Measurements from ENCODE around the gene AGMO.

DNA sequence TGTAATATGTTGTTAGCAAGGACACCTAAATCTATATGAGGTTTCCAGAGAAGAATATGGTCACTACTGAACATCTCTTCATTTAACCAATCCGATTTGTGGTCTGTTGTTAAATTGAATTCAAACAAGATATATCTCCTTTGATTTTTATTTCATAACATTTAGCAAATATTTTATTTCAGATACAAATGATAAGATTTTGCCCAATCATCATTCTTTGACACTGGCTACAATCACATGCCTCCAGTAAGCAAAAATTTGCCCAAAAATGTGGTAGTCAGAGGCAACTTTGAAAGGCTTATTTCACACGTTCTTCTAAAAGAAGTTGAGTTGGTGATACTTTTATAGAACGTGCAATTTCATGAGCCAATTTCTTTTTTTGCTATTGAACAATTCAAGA, 44.7 kb upstream of the AGMO start:
- TF ChIP-seq, protein P1, sequence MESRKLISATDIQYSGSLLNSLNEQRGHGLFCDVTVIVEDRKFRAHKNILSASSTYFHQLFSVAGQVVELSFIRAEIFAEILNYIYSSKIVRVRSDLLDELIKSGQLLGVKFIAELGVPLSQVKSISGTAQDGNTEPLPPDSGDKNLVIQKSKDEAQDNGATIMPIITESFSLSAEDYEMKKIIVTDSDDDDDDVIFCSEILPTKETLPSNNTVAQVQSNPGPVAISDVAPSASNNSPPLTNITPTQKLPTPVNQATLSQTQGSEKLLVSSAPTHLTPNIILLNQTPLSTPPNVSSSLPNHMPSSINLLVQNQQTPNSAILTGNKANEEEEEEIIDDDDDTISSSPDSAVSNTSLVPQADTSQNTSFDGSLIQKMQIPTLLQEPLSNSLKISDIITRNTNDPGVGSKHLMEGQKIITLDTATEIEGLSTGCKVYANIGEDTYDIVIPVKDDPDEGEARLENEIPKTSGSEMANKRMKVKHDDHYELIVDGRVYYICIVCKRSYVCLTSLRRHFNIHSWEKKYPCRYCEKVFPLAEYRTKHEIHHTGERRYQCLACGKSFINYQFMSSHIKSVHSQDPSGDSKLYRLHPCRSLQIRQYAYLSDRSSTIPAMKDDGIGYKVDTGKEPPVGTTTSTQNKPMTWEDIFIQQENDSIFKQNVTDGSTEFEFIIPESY (IDR thresholded peaks at IDR 0.05; ENCODE audit: extremely low read depth, insufficient replicate concordance, low read length), result no peak
- TF ChIP-seq, protein P2, sequence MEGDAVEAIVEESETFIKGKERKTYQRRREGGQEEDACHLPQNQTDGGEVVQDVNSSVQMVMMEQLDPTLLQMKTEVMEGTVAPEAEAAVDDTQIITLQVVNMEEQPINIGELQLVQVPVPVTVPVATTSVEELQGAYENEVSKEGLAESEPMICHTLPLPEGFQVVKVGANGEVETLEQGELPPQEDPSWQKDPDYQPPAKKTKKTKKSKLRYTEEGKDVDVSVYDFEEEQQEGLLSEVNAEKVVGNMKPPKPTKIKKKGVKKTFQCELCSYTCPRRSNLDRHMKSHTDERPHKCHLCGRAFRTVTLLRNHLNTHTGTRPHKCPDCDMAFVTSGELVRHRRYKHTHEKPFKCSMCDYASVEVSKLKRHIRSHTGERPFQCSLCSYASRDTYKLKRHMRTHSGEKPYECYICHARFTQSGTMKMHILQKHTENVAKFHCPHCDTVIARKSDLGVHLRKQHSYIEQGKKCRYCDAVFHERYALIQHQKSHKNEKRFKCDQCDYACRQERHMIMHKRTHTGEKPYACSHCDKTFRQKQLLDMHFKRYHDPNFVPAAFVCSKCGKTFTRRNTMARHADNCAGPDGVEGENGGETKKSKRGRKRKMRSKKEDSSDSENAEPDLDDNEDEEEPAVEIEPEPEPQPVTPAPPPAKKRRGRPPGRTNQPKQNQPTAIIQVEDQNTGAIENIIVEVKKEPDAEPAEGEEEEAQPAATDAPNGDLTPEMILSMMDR (IDR thresholded peaks at IDR 0.05 in 2 of 3, conservative IDR thresholded peaks at IDR 0.05 in 1 of 3; ENCODE audit: borderline replicate concordance in 1 of 3, insufficient read depth in 1 of 3, low read depth in 2 of 3, low read length in 2 of 3), result no peak
- TF ChIP-seq SRF (IDR thresholded peaks at IDR 0.05; ENCODE audit: low read depth) (no peak), POLR2A (IDR thresholded peaks at IDR 0.05; ENCODE audit: borderline replicate concordance, extremely low read depth, insufficient read depth, insufficient read length) (no peak), ZNF274 (IDR thresholded peaks at IDR 0.05; ENCODE audit: low read depth, low read length) (no peak), YY1 (IDR thresholded peaks at IDR 0.05; ENCODE audit: extremely low read depth, insufficient replicate concordance, low read depth, low read length) (no peak), EZH2phosphoT487 (IDR thresholded peaks at IDR 0.05; ENCODE audit: borderline replicate concordance) (no peak), EZH2 (IDR thresholded peaks at IDR 0.05) (no peak), SIN3A (IDR thresholded peaks at IDR 0.05; ENCODE audit: low read depth) (no peak), ZFX (IDR thresholded peaks at IDR 0.05) (no peak), POLR2AphosphoS5 (IDR thresholded peaks at IDR 0.05; ENCODE audit: low read depth, low read length) (no peak), EGR1 (IDR thresholded peaks at IDR 0.05; ENCODE audit: low read depth) (no peak)
- TF ChIP-seq, protein P3, sequence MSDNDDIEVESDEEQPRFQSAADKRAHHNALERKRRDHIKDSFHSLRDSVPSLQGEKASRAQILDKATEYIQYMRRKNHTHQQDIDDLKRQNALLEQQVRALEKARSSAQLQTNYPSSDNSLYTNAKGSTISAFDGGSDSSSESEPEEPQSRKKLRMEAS (IDR thresholded peaks at IDR 0.05), result no peak
- TF ChIP-seq, protein P4, sequence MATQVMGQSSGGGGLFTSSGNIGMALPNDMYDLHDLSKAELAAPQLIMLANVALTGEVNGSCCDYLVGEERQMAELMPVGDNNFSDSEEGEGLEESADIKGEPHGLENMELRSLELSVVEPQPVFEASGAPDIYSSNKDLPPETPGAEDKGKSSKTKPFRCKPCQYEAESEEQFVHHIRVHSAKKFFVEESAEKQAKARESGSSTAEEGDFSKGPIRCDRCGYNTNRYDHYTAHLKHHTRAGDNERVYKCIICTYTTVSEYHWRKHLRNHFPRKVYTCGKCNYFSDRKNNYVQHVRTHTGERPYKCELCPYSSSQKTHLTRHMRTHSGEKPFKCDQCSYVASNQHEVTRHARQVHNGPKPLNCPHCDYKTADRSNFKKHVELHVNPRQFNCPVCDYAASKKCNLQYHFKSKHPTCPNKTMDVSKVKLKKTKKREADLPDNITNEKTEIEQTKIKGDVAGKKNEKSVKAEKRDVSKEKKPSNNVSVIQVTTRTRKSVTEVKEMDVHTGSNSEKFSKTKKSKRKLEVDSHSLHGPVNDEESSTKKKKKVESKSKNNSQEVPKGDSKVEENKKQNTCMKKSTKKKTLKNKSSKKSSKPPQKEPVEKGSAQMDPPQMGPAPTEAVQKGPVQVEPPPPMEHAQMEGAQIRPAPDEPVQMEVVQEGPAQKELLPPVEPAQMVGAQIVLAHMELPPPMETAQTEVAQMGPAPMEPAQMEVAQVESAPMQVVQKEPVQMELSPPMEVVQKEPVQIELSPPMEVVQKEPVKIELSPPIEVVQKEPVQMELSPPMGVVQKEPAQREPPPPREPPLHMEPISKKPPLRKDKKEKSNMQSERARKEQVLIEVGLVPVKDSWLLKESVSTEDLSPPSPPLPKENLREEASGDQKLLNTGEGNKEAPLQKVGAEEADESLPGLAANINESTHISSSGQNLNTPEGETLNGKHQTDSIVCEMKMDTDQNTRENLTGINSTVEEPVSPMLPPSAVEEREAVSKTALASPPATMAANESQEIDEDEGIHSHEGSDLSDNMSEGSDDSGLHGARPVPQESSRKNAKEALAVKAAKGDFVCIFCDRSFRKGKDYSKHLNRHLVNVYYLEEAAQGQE (IDR thresholded peaks at IDR 0.05; ENCODE audit: low read depth), result no peak
